ENCODE results near the gene CMSS1.

The CMSS1 gene

DNA sequence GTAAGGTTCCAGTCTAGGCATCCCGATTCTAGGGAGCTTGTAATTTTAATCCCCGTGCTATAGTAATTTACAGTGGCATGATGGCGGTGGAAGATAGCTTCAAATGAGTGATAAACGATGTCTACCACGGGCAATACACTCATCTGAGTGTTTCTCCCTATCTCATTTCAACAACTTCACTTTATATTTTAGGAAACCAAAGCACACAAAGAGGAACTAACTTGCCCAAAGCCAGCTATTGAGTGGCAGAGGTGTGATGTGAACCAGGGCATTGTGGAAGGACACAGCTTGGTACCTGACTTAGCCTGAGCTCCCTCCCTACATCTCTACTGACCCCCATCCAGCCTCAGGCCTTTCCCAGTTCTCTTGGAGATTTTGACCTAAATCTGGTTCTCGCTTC is 313.6 kb downstream of the CMSS1 start:
- no peak for DNase-seq (ENCODE audit: insufficient read length, low spot score)
- no peak for FAIRE-seq
- TF ChIP-seq POLR2A (IDR thresholded peaks at IDR 0.05; ENCODE audit: low read depth, low read length): no peak

GRCh38 chr3:100136921-100137320 is 319.3 kb downstream of the CMSS1 start:
- TF ChIP-seq POLR2A (IDR thresholded peaks at IDR 0.05; ENCODE audit: low read depth, low read length): no peak
- FAIRE-seq (no peak), DNase-seq (ENCODE audit: insufficient read length, low spot score) (no peak)

DNA sequence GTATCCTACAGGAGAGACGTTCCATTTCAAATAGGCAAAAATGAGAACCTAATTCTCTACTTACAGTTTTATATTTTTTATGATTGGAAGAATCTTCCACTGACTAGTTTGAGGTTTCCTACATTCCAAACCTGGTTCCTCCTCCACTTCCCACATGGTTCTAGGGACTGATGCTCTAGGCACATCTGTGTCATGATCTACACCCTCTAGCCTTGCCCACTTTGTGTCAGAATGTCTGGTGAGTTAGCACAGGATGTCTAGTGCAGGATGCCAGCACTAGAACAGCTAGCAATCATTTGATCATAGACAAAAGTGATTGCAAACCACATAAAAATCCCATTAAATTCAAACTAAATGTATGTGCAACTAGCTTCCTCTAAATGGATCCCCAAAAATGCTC is 323.3 kb downstream of the CMSS1 start:
- no peak for FAIRE-seq
- no peak for DNase-seq (ENCODE audit: insufficient read length, low spot score)
- no peak for TF ChIP-seq POLR2A (IDR thresholded peaks at IDR 0.05; ENCODE audit: low read depth, low read length)

GRCh38 chr3:100141586-100141985 is 323.9 kb downstream of the CMSS1 start:
- FAIRE-seq: no peak
- no peak for TF ChIP-seq POLR2A (IDR thresholded peaks at IDR 0.05; ENCODE audit: low read depth, low read length)
- no peak for DNase-seq (ENCODE audit: insufficient read length, low spot score)

DNA sequence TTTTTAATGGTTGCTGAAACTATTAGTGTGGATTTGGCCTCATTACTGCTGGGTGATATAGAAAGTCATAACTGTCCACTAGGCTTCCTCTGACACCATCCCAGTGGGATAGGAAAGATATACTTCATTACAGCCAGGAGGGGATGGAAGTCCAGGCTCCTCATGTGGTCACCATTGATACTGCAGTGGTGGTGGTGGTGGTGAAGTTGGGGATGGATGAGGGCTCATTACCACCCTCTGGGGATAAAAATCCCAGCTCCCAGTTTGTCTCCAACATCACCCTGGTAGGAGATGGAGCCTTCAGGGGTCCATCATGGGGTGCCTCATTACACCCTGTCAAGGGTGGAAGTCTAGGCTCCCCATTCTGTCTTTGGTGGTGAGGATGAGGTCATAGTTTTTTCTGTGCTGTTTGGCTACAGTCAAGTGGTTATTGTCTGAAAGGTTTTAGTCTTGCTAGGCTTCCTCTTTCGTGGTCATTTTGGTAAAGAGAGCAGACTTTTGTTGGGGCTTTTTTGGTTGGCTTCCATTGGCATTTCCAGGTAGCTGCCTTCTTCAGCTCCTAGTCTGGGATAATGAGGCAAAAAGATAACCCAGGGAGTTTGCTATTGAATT is 326.7 kb downstream of the CMSS1 start:
- FAIRE-seq: no peak
- DNase-seq (ENCODE audit: insufficient read length, low spot score): no peak
- no peak for TF ChIP-seq POLR2A (IDR thresholded peaks at IDR 0.05; ENCODE audit: low read depth, low read length)

GRCh38 chr3:100149130-100149529 is 331.5 kb downstream of the CMSS1 start:
- FAIRE-seq (no peak), DNase-seq (ENCODE audit: insufficient read length, low spot score) (no peak)
- no peak for TF ChIP-seq POLR2A (IDR thresholded peaks at IDR 0.05; ENCODE audit: low read depth, low read length)

- no peak for TF ChIP-seq POLR2A (IDR thresholded peaks at IDR 0.05; ENCODE audit: low read depth, low read length)
- no peak for DNase-seq (ENCODE audit: insufficient read length, low spot score)
- no peak for FAIRE-seq
Observed at GRCh38 chr3:100149713-100150415, 332.2 kb downstream of the CMSS1 start.

GRCh38 chr3:100150473-100150872 is 332.8 kb downstream of the CMSS1 start:
- FAIRE-seq: no peak
- TF ChIP-seq POLR2A (IDR thresholded peaks at IDR 0.05; ENCODE audit: low read depth, low read length): no peak
- DNase-seq (ENCODE audit: insufficient read length, low spot score): no peak

- no peak for TF ChIP-seq POLR2A (IDR thresholded peaks at IDR 0.05; ENCODE audit: low read depth, low read length)
- no peak for DNase-seq (ENCODE audit: insufficient read length, low spot score)
- FAIRE-seq: no peak
Observed at GRCh38 chr3:100151024-100151707, 333.5 kb downstream of the CMSS1 start.

GRCh38 chr3:100154171-100154570 is 336.5 kb downstream of the CMSS1 start:
- no peak for TF ChIP-seq POLR2A (IDR thresholded peaks at IDR 0.05; ENCODE audit: low read depth, low read length)
- no peak for DNase-seq (ENCODE audit: insufficient read length, low spot score)
- no peak for FAIRE-seq

DNA sequence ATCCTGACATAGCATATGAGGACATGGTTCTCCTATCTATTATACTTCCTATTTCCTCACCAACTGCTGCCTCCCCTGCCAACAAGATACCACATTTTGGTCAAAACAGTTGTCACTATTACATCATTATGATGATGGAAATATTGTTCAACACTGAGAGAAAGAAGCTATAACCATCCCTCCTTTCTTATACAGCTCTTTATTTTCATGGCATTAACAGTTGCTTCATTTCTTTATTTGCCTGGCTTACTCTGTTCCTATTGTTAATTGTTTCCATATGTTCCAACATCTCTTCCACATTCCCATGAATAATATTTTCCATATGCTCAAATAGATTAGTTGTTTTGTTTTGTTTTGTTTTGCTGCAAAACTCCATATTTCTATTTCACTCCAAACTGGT is 337.5 kb downstream of the CMSS1 start:
- no peak for TF ChIP-seq POLR2A (IDR thresholded peaks at IDR 0.05; ENCODE audit: low read depth, low read length)
- DNase-seq (ENCODE audit: insufficient read length, low spot score): no peak
- no peak for FAIRE-seq

GRCh38 chr3:100155590-100155989 is 337.9 kb downstream of the CMSS1 start:
- no peak for TF ChIP-seq POLR2A (IDR thresholded peaks at IDR 0.05; ENCODE audit: low read depth, low read length)
- no peak for FAIRE-seq
- DNase-seq (ENCODE audit: insufficient read length, low spot score): no peak

GRCh38 chr3:100157685-100158084 is 340.0 kb downstream of the CMSS1 start:
- TF ChIP-seq POLR2A (IDR thresholded peaks at IDR 0.05; ENCODE audit: low read depth, low read length): no peak
- FAIRE-seq (no peak), DNase-seq (ENCODE audit: insufficient read length, low spot score) (no peak)

DNA sequence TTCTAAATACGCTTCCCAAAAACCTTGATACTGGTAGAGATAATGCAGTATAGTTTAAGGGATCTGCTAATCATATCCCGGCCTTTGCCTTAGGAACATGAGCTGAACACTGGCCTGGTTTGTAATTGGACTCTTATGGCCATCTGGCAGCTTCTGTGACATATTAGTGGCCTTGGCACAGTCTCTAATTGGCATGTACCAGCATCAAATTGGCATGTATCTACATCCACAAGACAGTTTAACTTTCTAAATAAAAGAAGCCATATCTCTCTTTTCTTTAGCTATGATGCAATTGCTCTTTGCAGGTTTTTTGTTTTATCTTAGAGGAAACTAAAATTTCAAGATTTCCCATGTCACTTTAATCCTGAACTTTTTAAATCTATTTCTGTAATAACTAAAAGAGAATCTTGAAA is 341.3 kb downstream of the CMSS1 start:
- DNase-seq (ENCODE audit: insufficient read length, low spot score) (no peak), FAIRE-seq (no peak)
- no peak for TF ChIP-seq POLR2A (IDR thresholded peaks at IDR 0.05; ENCODE audit: low read depth, low read length)
